Cardiac septum (tissue), 1 donor: ENCODE data around the gene ARHGEF37. TPM values are rescaled to one million over a fixed set of nuclear protein-coding genes. Genes with fewer than 3 reads are reported as not detected.

ENCODE experiments used
- DNase-seq: peaks from one replicate; pipeline ENCODE4 v3.0.0-alpha.2; 2020; ENCODE audit warnings: low spot score
- intact Hi-C: fragments of 100-400 bp; cut with DNase I; formaldehyde crosslinking; loops from one replicate; pipeline ENCODE4 v1.14.0; 2022
- total RNA-seq: library from RNA; stranded (reverse); fragmentation: NEBNext Ultra II Directional; extraction: Animal tissue kit (Norgen Biotek cat#: 25700); gene quantifications from one replicate; pipeline ENCODE4 v1.2.1, GENCODE V29; 2021
- donor health status: DM: no; HTN: no; CAD: no.

Gene ARHGEF37
- total RNA-seq, 1 donor from 2014 or later, result 15.8 TPM

DNA sequence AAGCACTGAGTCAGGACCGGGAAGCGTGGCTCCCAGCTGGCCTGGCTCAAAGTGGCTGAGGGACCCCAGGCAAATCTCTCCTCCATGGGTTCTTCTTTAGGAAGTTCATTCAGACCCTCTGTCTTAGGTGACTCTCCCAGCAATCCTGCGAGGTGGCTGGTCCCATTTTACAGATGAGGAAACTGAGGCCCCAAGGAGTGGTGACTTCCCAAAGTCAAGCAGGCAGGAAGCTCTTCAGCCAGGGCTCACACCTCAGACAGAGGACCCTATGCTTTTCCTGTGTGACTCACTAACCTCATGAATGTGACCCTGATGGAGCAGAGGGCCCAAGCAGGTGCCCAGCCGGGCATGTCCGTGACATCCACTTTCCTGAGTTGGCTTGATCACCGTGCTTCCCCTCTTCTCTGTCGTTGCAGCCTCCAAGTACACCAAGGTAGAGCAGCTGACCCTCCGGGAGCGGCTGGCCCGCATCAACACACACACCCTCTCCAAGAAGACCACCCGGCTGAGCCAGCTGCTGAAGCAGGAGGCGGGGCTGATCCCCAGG is 36.5 kb downstream of the ARHGEF37 start:
- intact Hi-C loops, result loop anchor here (5.0 kb wide), 3 partner anchors 36 to 176 kb away; partner anchors contain the start of gene ARHGEF37

DNA sequence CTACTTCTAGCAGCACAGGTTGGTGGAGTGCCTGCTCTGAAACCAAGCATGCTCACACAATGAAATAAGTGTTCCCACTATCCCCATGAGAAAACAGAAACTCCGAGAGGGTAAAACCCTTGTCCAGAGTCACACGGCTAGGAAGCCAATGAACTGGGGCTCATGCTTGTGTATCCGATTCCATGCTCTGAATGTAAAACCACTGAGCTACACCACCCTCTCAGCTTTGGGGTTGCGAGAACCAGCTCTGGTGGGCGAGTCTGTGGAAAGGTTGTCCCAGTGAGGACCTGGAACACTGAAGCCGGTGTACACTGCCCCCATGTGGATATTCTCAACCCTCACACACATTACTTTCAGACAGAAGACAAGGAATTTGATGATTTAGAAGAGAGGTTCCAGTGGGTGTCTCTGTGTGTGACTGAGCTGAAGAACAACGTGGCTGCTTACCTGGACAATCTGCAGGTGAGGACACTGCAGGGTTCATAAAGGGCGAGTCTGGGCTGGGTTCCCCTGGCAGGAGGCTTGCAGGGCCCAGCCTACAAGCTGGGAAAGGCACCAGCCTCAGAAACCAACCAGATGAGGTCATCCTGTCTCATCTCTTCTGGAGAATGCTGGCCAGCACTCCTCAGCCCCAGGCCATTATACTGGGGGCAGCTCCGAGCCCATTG is 37.4 kb downstream of the ARHGEF37 start:
- DNase-seq, result no peak
- intact Hi-C loops, result loop anchor here (5.0 kb wide), 3 partner anchors 36 to 176 kb away; partner anchors contain the start of gene ARHGEF37

More for the DNA sequence above, 36.5 kb downstream of the ARHGEF37 start:
- DNase-seq, result no peak

DNA sequence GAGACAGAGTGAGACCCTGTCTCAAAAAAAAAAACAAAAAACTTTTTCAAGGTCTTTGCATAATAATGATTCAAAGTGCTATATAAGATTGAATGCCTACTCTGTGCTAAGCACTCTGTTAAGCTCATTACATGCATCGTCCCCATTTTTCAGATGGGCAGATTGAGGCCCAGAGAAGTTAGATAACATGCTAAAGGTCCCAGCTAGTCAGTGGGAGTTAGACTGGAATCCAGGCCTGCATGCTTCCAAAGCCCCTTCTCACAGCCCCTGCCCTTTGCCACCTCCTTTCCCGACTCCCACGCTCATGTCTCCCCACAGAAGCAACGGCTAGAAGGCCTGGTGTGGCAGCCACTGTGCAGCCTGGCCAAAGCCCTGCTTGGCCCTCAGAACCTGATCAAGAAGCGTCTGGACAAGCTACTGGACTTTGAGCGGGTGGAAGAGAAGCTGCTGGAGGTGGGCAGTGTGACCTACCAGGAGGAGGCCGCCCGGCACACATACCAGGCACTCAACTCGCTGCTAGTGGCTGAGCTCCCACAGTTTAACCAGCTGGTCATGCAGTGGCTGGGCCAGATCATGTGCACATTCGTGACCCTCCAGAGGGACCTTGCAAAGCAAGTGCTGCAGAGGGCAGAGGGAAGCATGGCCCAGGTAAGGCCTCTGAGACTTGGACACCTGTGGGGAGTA is 40.3 kb downstream of the ARHGEF37 start:
- no peak for DNase-seq
- intact Hi-C loops, result no loop called here

DNA sequence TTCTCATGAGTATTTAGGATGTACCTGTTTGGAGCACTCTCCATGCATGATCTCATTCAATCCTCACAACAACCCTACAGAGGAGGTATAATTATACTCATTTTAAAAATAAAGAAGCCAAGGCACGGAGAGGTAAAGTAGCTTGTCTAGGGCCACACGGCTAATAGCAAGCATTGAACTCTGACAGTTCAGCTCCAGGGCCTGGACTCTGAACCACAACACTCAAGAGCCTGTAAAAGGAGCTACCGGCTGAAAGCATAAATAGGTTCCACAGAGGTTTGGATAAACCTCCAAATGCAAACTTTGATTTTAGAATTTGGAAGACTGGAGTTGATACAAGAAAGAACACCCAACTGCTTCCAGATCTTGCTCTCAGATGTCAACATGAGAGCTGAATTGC is 41.2 kb downstream of the ARHGEF37 start:
- DNase-seq, result no peak
- intact Hi-C loops, result no loop called here

DNA sequence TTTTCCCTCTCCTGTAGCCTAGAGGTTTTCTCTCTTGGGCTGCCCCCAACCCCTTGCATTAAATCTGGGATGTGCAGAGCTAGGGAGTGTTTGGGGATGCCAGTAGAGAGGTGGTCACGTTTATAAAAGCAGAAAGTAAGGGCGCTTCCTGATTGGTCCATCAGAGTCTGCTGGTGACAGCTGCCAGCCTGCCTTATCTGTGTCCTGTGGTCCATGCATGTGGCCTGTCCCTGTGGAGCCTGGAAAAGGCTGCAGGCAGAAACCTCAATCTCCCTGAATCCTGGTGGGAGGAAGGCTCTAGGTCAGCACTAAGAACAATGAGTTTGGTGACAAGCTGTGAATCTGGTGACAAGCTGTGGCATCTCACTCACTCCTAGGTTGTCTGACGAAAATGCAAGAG is 42.2 kb downstream of the ARHGEF37 start:
- no peak for DNase-seq
- intact Hi-C loops, result no loop called here

DNA sequence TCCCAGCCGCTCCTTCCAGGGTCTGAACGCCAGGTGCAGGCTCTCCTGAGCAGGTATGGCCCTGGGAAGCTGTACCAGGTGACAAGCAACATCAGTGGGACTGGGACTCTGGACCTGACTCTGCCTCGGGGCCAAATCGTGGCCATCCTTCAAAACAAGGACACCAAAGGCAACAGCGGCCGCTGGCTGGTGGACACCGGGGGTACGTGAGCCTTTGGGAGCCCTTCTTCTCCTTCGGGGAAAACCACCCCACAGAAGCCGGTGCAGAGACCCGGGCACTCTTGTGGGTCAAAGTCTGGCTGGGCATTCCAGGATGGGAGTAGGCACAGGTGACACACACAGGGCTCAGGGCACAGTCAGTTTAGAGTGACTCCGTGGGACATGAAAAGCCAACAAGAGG is 45.8 kb downstream of the ARHGEF37 start:
- intact Hi-C loops, result no loop called here
- no peak for DNase-seq

DNA sequence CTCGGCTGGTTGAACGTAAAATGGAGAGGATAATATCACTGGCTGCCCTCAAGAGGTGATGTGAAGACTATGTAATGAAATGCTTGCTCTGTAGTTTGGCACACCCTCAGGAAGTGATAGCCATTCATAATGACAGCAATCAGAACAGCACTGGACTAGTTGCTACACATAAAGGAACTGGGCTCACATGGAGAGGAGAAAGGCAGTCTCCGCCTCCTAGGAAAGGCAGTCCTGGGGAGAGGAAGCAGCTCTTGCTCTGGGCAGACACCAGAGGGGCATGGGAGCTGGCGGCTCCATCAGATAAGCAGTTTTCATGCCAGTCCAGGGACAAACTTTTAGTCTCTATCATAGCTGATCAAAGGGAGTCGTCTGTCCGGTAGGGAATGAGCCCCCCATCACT is 46.9 kb downstream of the ARHGEF37 start:
- no peak for DNase-seq
- intact Hi-C loops, result no loop called here

DNA sequence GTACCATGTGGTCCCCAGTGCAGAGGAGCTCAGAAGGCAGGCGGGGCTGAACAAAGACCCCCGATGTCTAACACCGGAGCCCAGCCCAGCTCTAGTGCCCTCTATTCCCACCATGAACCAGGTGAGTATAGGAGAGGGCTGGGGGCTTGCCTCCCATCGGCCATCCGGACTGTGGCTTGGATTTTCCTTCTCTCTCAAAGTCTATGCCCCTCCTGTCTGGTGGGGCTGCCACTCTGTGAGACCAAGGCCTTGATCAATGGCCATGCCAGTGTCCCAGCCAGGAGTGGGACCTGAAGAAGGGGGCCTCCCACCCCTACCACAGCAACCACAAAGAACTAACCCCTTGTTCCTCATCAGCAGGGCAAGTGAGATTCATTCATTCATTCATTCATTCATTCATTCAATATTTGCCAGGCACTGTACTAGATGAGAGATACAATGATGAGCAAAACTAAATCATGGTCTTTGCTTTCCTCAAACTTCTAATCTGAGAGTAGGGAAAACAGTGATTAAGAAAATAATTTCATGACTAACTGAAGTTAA is 47.6 kb downstream of the ARHGEF37 start:
- DNase-seq, result no peak
- intact Hi-C loops, result no loop called here

DNA sequence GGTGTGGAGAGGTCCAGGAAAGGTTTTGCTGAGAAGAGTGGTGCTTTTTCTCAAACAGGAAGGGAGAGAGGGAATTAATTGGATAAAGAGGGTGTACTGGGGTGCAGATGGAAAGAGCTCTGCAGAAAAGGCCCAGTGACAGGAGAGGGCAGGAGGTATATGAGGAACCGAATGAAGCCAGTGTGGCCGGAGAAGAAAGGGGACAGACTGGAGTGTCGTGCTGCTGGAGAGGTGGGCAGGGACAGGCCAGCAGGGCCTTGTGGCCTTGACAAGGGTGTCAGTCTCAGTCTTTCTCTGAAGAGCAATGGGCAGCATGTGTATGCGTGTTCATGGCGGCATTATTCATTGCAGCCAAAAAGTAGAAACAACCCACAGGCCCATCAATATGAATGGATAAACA is 48.1 kb downstream of the ARHGEF37 start:
- intact Hi-C loops, result no loop called here
- no peak for DNase-seq

DNA sequence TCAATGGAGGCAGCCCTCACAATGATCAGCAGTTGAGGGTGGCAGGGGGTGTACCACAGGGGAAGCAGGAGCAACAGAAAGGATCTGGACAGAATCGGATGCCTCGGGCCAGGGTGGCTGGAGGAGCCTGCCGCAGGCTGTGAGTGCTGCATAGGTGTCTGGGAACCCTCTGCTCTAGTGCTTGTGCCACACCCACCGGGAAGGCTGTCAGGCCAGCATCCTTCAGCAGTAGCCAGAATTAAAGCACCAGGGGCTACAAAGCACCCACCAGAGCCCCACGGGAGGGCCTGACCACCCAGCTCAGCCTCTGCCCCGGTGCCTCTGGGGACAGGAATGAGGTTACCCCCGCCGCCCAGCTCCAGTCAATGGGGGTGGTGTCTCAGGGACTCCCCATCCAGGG is 49.0 kb downstream of the ARHGEF37 start:
- no peak for DNase-seq
- intact Hi-C loops, result no loop called here

DNA sequence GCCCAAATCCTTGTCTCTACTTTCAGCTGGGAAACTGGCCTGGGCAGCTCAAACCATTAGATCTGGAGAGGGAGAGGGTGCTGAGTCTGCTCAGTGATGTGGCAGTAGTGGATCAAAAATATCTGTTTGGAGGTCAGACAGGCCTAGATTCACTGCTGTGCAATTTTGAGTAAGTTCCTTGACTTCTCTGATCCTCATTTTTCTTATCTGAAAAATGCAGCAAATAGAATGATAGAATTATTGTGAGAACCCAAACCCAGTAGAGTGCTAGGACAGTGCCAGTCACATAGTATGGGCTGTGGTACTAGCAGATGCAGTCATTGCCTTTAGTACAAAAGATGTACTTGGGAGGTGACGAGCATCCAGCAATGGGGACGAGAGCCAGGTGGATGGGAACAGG is 50.2 kb downstream of the ARHGEF37 start:
- no peak for DNase-seq
- intact Hi-C loops, result no loop called here

DNA sequence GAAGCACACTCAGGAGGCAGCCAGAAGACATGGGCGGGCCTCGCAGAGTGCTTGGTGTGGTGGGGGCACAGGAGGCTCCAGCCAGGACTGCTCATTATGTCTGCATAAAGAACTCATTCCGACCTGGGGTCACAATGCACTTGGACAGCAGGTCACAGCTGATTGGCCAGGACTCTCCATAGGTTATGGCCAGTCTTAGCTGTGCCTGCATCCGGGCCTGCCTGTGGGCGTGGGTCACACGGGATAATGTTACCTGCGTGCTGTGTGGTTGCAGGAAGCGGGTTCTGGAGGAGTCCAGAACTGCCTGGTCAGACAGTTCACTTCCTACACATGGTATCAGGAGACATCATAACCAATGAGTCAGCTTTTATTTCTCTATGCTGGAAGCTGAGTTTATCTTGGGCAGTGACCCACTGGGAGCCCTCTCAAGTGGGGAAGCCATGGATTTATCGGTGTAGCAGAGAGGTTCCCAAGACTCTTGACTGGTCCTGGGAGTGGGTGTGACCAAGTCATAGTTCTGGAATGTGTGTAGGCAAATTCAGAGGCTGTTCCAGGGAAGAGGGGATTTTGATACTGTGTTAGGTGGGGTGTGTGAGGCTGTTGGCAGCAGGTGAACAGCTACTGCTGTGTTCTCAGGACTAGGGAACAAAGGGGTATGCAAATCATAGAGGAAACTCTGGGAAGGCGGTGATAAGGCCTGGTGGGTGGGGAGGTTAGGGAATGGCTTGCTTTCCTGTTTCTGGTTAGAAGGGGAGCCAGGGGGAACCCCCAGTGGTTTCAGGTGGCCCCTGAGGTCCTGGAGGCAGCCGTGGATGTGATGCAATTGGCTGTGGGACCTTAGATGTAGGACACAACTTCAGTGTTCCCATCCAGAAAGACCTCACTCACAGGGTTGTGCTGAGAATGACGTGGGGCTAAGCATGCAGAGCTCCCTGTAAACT is 51.3 kb downstream of the ARHGEF37 start:
- intact Hi-C loops, result no loop called here

DNA sequence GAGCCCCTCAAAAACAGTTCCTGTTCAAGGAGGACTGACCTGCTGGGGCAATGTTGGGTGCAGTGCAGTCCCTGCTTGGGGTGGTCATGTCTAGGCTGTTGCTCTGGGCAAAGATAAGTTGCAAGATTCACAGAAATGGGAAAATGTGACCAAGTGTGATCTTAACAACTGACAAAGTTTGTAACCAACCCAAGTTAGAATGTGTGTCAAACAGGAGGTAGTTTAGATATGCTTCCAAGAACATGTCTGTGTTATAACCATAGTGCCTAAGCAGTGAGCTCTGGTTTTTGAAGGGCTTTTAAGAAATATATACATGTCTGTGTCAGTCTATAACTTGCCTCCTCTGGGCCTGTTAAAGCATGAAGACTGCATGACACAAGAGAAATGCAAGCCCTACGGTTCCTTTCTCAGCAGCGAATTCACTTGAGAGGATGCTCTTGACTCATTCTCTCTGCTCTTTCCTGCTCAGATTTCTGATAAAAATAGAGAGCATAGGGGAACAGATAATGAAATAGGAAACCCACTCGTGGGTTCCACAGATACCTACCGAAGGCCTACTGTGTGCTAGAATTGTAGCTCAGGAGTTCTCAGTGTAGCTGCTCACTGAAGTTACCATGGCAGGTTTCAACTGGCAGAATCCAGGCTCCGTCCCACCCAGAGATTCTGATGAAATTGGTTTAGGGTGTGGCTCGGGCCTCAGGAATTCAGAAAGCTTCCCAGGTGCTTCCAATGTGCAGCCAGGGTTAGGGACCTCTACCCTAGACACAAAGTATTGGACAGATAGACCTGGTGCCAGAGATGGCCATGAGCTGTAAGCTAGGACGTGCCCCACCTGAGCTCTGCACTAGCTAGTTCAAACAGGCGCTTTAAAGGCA is 52.4 kb downstream of the ARHGEF37 start:
- DNase-seq, result no peak
- intact Hi-C loops, result no loop called here

More for the DNA sequence above, 51.3 kb downstream of the ARHGEF37 start:
- DNase-seq, result no peak

DNA sequence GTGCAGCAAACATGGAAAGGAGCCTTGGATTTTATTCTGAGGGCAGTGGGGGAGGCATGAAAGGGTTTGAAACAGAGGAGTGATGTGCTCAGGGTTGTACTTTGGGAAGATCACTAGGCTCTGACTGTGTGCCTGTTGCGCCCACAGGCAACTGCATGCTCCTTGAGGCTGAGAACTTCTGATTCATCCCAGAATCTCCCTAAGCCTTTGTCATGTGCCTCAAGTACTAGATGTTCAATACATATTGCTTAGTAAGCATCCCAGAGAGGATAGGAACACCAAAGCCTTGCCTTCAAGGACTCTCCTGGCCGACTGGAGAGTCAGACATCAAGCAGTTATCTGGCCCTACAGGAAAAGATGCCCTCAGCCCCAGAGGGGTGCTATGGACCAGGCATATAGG is 54.1 kb downstream of the ARHGEF37 start:
- intact Hi-C loops, result loop anchor here (5.0 kb wide), 2 partner anchors 217 to 327 kb away; partner anchors contain the start of gene SLC26A2

DNA sequence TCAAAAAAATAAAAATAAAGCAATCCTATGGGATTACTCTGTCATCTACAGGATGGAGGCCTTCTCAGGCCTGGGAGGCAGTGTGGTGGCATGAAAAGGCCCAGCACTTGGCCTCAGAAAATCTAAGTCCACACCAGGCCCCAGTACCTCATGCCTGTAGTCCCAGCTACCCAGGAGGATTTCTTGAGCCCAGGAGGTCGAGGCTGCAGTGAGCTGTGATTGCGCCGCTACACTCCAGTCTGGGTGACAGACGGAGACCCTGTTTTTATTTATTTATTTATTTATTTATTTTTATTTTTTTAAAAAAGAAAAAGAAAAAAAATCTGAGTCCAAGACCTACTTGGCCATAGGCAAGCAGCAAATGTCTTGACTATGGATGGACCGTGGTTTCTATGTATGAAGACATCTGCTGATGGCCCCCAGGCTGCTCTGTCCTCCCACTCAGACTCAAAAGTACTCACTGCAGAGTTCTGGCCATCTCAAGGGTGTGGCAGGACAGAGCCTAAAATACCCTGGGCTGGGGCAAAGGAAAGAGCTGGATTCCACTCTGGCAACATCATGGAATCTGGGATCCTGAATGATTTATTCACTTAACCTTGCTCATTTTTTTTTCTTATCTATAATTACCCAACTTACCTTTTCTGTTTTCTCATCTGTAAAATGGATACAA is 55.0 kb downstream of the ARHGEF37 start:
- intact Hi-C loops, result loop anchor here (2.0 to 5.0 kb wide), 3 partner anchors 216 to 354 kb away; partner anchors contain the start of gene SLC26A2
- DNase-seq, result no peak

More for the DNA sequence above, 54.1 kb downstream of the ARHGEF37 start:
- DNase-seq, result no peak

DNA sequence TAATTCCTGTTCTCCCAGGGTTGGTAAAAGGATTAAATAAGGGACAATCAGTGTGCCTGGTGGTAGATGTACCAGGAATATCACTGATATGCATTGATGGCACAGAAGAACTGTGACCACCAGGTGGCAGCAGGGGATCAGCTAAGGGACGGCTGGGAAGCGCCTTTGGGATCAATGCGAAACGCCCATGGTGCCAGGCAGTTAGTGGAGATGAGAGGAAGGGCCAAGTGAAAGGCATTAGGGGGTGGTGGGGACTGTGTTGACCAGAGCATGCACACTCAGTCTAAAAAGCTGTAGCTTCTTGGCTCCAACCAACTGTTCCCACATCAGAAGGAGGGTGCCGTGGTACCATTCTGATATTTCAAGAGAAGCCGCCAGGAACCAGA is 55.6 kb downstream of the ARHGEF37 start:
- intact Hi-C loops, result loop anchor here (1.0 to 5.0 kb wide), 4 partner anchors 191 to 354 kb away; partner anchors contain the start of gene SLC26A2
- no peak for DNase-seq

DNA sequence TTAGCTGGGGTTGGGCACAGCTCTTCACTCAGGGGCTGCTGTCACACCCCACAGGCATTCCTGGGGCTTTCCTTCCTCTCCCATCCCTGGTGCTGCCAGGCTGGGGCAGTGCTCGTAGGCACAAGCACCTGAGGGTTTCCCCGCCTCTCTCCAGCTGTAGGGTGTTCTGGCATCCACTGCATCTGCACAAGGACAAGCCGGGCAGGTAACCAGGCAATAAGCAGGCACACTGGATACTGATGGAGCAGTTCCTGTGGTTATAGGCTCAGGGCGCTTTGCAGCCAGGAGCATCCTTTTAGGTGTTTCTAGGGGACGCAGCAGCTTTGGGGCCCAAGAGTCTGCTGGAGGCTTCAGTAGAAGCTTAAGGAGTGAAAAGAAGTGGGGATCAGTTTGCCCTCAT is 56.8 kb downstream of the ARHGEF37 start:
- intact Hi-C loops, result loop anchor here (5.0 kb wide), 2 partner anchors 214 to 324 kb away; partner anchors contain the start of gene SLC26A2
- peak; percentile 60 for DNase-seq
